ENCODE data around the gene DLGAP1. TPM values are rescaled to one million over a fixed set of nuclear protein-coding genes. Genes with fewer than 3 reads are reported as not detected.

Gene DLGAP1
- total RNA-seq, 4 donors from 2014 or later = 2.0 to 4.7 (median 2.1) TPM; not detected in 1

DNA sequence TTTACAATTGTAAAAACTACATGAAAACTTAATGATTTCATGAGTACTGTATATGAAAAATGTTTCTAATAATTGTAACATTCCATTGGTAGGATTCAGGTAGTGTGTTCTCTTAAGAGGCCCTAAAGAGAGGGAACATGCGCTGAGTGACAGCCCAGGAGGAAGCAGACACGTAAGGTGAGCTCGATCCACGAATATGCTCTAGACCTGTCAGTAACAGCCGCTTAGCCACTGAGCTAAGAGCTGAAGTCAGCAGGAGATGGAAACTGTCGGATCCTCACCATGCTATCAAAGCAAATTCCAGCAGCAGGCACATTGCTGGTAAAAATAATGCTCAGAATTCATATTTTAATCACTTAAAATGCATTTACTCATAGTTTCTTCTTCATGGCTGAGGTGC, 658.7 kb downstream of the DLGAP1 start:
- no peak for TF ChIP-seq EP300 (IDR thresholded peaks at IDR 0.05)
- TF ChIP-seq POLR2AphosphoS5 (IDR thresholded peaks at IDR 0.05) = no peak
- no peak for TF ChIP-seq POLR2A (IDR thresholded peaks at IDR 0.05)
- TF ChIP-seq, protein P1, sequence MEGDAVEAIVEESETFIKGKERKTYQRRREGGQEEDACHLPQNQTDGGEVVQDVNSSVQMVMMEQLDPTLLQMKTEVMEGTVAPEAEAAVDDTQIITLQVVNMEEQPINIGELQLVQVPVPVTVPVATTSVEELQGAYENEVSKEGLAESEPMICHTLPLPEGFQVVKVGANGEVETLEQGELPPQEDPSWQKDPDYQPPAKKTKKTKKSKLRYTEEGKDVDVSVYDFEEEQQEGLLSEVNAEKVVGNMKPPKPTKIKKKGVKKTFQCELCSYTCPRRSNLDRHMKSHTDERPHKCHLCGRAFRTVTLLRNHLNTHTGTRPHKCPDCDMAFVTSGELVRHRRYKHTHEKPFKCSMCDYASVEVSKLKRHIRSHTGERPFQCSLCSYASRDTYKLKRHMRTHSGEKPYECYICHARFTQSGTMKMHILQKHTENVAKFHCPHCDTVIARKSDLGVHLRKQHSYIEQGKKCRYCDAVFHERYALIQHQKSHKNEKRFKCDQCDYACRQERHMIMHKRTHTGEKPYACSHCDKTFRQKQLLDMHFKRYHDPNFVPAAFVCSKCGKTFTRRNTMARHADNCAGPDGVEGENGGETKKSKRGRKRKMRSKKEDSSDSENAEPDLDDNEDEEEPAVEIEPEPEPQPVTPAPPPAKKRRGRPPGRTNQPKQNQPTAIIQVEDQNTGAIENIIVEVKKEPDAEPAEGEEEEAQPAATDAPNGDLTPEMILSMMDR (IDR thresholded peaks at IDR 0.05) = no peak
- no peak for DNase-seq (ENCODE audit: low spot score in 2 of 2)
- no peaks in the 10 kb centered on the region for H3K4me1 ChIP-seq
- no peaks in the 10 kb centered on the region for H3K27me3 ChIP-seq
- H3K36me3 ChIP-seq = no peaks in the 10 kb centered on the region
- 87% methylated on average over 6 of the region's 6 CpGs for WGBS
- no peak overlapping the region for H3K4me3 ChIP-seq
- H3K9me3 ChIP-seq = no peaks in the 10 kb centered on the region
- no peak overlapping the region for H3K27ac ChIP-seq

- no peaks in the 10 kb centered on the region for H3K4me1 ChIP-seq
- H3K9me3 ChIP-seq = no peaks in the 10 kb centered on the region
- no peak for DNase-seq (ENCODE audit: low spot score in 2 of 2)
- no peak overlapping the region for H3K4me3 ChIP-seq
- H3K36me3 ChIP-seq = no peaks in the 10 kb centered on the region
- no peaks in the 10 kb centered on the region for H3K27me3 ChIP-seq
- WGBS = 30% methylated on average over 9 of the region's 9 CpGs
- no peak overlapping the region for H3K27ac ChIP-seq
- TF ChIP-seq, protein P1 (IDR thresholded peaks at IDR 0.05) = no peak
- TF ChIP-seq POLR2AphosphoS5 (IDR thresholded peaks at IDR 0.05) (peak in 1 of 3 donors; percentile 18), POLR2A (IDR thresholded peaks at IDR 0.05) (no peak), EP300 (IDR thresholded peaks at IDR 0.05) (no peak)
These were observed 660.4 kb downstream of the DLGAP1 start for GRCh38 chr18:3794537-3795348.

GRCh38 chr18:3793545-3793944, 661.6 kb downstream of the DLGAP1 start:
- DNase-seq (ENCODE audit: low spot score in 2 of 2) = no peak
- no peaks in the 10 kb centered on the region for H3K9me3 ChIP-seq
- no peaks in the 10 kb centered on the region for H3K4me1 ChIP-seq
- H3K4me3 ChIP-seq = no peak overlapping the region
- 92% methylated on average over 6 of the region's 6 CpGs for WGBS
- no peaks in the 10 kb centered on the region for H3K27me3 ChIP-seq
- TF ChIP-seq EP300 (IDR thresholded peaks at IDR 0.05) = no peak
- TF ChIP-seq POLR2AphosphoS5 (IDR thresholded peaks at IDR 0.05) = no peak
- TF ChIP-seq POLR2A (IDR thresholded peaks at IDR 0.05) = no peak
- TF ChIP-seq, protein P1 (IDR thresholded peaks at IDR 0.05) = no peak
- no peak overlapping the region for H3K27ac ChIP-seq
- H3K36me3 ChIP-seq = no peaks in the 10 kb centered on the region

GRCh38 chr18:3793111-3793510, 662.0 kb downstream of the DLGAP1 start:
- Histone ChIP-seq H3K4me3 (no peak overlapping the region), H3K9me3 (no peaks in the 10 kb centered on the region), H3K27me3 (no peaks in the 10 kb centered on the region), H3K4me1 (no peaks in the 10 kb centered on the region), H3K36me3 (no peaks in the 10 kb centered on the region), H3K27ac (no peak overlapping the region)
- no peak for DNase-seq (ENCODE audit: low spot score in 2 of 2)
- TF ChIP-seq POLR2AphosphoS5 (IDR thresholded peaks at IDR 0.05) (no peak), POLR2A (IDR thresholded peaks at IDR 0.05) (no peak), EP300 (IDR thresholded peaks at IDR 0.05) (no peak)
- TF ChIP-seq, protein P1 (IDR thresholded peaks at IDR 0.05) = no peak
- WGBS = 63% methylated on average over 5 of the region's 5 CpGs

DNA sequence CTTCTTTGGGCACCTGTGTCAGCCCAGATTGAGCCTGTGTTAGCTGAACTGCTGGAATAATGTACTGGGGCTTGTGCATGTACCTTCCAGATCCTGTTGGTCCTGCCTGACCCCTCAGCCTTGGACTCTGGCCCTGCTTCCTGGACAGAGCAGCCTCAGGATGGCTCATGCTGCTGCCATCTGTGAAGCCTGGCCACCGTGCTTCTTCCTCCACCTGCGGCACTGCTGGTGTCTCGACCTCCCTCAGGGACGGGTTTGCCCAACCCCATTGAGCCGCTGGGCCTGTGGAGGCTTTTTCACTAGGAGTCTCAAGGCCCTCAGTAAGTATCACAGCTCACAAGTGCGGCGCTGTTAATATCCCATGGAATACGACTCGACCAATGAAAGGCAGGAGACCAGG, 662.4 kb downstream of the DLGAP1 start:
- Histone ChIP-seq H3K27ac (no peak overlapping the region), H3K36me3 (no peaks in the 10 kb centered on the region), H3K4me3 (no peak overlapping the region), H3K4me1 (no peaks in the 10 kb centered on the region), H3K27me3 (no peaks in the 10 kb centered on the region), H3K9me3 (no peaks in the 10 kb centered on the region)
- no peak for DNase-seq (ENCODE audit: low spot score in 2 of 2)
- TF ChIP-seq, protein P1 (IDR thresholded peaks at IDR 0.05) = no peak
- TF ChIP-seq EP300 (IDR thresholded peaks at IDR 0.05) = no peak
- TF ChIP-seq POLR2A (IDR thresholded peaks at IDR 0.05) = no peak
- TF ChIP-seq POLR2AphosphoS5 (IDR thresholded peaks at IDR 0.05) = no peak
- WGBS = 93% methylated on average over 3 of the region's 9 CpGs
